GM12872 (cell line): Measurements from ENCODE around the gene CDK2.

Experiments
- CTCF ChIP-seq: IDR thresholded peaks from 3 replicates; pipeline ENCODE4 v1.5.1; 2011; ENCODE audit warnings: low read depth, mild to moderate bottlenecking, low read length, moderate library complexity; ENCODE audit not compliant: insufficient read depth

The CDK2 gene

GRCh38 chr12:55965941-55966407, 656 bp upstream of the CDK2 start, which contains the start of gene PMEL:
TSS of gene PMEL (minus strand) at chr12:55966042. CDS start at chr12:55966011, 31 bp downstream.
- TF ChIP-seq CTCF: no peak

GRCh38 chr12:55969356-55969755, 2.7 kb downstream of the CDK2 start:
- no peak for TF ChIP-seq CTCF

GRCh38 chr12:55970775-55971174, 4.1 kb downstream of the CDK2 start:
- no peak for TF ChIP-seq CTCF

DNA sequence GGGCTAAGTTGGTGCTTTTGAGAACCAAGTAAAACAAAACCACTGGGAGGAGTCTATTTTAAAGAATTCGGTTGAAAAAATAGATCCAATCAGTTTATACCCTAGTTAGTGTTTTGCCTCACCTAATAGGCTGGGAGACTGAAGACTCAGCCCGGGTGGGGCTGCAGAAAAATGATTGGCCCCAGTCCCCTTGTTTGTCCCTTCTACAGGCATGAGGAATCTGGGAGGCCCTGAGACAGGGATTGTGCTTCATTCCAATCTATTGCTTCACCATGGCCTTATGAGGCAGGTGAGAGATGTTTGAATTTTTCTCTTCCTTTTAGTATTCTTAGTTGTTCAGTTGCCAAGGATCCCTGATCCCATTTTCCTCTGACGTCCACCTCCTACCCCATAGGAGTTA, 5.4 kb downstream of the CDK2 start:
- no peak for TF ChIP-seq CTCF

GRCh38 chr12:55972456-55972855, 5.8 kb downstream of the CDK2 start:
- TF ChIP-seq CTCF: no peak

- TF ChIP-seq CTCF: no peak
Measured at GRCh38 chr12:55972911-55973598, 6.4 kb downstream of the CDK2 start.

GRCh38 chr12:55973599-55974307, 7.1 kb downstream of the CDK2 start, which contains the start of gene RAB5B:
TSS of gene RAB5B (plus strand) at chr12:55974078. CDS start at chr12:55986961, 12,883 bp downstream.
- TF ChIP-seq CTCF: no peak
